HPDE6-E6E7 (cell line): ENCODE measurements around the gene ADAMTS17.

ENCODE experiments used
- DNase-seq: peaks from one replicate; pipeline ENCODE4 v3.0.0; 2011; ENCODE audit warnings: missing footprints; ENCODE audit errors: extremely low spot score

The ADAMTS17 gene

DNA sequence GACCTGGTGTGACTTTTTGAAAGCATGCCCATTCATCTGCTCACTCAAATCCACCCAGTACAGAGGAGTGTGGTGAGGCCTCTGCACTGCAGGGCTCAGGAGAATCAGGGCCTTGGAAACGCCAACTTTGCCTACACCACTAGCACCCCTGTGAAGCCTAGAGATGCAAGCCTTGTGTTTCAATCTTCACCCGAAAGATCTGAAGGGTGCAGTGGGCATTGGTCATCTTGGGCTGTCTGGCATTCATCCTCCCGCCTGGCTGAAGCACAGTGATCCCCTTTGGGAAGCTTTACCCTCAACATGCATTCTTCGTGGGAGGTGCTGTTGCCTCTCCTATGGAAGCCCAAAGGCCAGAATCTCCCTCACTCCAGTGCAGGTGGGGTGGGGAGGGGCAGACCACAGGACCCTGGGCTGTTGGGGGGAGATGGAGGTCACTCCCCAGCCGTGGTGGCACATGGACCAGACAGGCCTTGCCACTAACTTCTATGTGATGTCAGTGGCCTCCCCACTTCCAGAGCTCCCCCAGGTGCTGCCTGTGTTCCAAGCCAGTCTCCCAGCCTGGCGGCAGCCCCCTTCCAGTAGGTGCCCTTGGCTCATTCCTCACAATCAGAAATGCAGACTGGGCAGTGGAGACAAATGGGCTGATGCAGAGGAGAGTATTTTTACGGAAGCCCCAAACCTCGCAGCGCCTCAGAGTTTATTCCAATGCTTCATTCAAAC is 92.5 kb downstream of the ADAMTS17 start:
- no peak for DNase-seq

DNA sequence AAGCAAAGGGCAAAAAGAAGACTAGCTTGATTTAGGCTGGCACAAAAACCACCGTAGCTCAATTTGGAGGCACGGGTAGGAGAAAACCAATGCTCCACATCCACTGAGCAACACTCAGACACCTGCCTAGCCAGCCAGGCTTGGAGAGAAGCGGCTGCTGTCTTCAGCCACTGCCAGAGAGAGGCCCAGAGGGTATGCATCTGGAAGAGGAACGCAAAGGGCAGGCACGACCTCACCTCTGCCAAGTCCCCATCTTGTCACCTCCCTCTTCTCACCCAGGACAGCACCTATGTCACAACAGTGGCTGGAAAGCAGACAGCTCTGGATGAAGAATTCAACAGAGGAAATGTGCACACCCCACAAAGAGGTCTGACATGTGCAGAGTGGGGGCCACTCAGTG is 93.5 kb downstream of the ADAMTS17 start:
- DNase-seq, result no peak

DNA sequence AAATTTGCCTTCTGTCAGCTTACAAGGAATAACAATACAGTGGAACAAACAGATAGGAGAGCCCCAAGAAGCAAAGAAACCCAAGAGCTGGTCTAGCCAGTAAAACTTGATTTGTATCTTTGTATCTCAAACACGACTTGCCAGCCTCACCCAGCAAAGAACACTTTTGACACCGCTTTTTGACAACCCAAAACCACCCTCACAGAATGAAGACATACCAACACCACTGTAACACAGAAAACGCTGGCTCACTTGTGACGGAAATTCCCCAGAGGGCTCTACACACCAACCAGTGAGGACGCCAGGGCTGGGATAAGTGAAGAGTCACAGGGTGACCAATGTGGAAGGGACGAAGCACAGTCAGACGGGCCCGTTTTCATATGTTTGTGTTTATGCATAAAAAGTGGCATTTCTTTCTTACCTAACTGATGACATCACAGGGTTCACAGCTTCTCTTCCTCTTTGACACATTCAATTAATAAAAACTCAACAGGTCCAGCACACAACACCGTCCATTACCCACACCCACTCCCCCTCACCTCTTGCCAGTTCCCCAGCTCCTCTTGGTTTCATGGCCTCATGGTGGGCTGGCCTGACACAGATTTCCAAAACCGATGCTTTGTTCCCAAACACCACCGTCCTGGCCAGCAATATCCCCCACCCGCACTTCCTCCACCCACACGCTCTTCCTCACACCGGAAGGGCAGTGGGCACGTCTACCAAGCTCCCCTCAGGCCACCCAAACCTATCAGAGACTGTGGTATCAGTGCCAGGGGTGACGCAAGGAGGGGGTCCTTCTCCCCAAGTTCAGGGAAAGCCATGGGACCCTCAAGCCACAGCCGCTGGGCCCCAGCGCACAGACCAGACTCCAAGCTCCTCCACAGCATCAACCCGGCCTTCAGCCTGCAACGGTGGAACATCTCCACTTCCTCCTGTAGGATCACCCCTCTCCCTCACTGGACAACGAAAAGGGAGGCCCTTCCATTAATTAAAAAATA is 94.2 kb downstream of the ADAMTS17 start:
- no peak for DNase-seq

DNA sequence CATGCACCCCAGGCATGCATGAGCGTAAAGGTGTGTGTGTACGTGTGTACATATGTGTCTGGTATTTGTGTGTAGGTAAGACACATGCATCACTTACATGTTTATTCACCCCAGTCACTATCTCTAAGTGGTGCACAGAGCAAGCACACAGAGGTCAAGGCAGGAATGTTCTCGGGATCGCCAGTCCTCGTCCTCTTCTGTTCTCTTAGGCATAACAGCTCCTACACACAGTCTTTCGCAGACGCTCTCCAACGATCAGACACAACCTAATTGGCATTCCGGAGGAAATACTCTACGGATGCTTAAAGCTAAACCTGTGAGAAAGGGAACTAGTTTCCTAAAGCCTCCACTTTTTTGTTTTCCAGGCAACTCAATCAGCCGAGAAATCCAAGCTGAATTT is 95.9 kb downstream of the ADAMTS17 start:
- no peak for DNase-seq

DNA sequence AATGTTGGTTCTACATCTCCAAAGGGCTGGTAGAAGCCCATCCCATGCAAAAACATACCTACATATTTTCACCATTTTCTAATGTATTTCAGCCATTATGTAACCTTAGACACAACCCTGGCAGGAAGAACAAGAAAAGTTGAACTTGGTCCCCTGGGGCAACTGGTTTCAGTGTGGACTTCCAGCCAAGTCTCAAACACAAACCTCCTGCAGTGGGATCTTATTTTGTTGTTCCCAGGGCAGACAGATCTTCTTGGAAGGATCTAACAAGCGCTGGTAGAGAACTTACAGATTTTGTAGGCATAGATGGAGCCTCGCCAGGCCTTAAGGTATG is 96.3 kb downstream of the ADAMTS17 start:
- no peak for DNase-seq

DNA sequence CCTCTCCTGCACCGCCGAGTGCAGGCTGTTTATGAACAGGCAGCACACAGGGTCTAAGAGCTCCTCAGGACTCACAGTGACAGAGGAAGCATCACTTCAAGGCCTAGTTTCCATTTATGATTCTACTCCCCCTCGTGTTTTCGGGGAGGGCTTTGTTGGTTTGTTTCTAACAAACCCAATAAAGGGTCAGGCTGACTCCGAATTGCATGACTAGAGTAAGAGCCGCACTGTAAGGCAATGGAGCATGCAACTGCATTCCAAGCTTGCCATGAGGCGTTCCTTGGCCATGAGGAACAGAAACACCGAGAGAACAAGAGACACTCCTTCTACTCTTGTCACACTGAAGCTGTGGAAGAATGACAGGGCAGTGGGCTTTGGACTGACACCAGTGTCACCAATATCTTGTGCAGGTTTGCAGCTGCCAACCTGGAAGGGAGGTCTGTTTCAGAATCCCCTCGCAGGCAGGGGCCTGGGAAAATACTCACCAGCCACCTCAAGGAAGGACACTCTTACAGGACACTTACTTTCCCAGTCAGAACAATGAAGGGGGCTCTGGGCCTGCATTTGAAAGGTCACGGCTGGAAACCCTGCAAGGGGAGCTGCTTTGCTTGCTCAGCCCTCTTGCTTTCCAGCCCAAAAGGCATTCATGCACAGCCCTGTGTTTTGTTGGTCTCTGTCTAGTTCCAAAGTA is 96.8 kb downstream of the ADAMTS17 start:
- DNase-seq, result no peak

DNA sequence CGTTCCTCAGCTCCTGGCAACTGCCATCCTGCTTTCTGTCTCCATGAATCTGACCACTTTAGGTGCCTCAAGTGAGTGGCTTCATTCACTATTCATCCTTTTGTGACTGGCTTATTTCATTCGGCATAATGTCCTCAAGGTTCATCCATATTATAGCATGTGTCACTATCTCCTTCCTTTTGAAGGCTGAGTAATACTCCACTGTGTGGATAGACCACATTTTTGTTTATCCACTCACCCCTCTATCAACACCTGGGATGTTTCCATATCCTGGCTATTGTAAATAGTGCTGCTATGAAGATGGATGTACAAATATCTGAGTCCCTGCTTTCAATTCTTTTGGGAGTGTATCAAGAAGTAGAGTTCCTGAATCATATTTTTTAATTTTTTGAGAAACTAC is 98.8 kb downstream of the ADAMTS17 start:
- DNase-seq, result no peak

DNA sequence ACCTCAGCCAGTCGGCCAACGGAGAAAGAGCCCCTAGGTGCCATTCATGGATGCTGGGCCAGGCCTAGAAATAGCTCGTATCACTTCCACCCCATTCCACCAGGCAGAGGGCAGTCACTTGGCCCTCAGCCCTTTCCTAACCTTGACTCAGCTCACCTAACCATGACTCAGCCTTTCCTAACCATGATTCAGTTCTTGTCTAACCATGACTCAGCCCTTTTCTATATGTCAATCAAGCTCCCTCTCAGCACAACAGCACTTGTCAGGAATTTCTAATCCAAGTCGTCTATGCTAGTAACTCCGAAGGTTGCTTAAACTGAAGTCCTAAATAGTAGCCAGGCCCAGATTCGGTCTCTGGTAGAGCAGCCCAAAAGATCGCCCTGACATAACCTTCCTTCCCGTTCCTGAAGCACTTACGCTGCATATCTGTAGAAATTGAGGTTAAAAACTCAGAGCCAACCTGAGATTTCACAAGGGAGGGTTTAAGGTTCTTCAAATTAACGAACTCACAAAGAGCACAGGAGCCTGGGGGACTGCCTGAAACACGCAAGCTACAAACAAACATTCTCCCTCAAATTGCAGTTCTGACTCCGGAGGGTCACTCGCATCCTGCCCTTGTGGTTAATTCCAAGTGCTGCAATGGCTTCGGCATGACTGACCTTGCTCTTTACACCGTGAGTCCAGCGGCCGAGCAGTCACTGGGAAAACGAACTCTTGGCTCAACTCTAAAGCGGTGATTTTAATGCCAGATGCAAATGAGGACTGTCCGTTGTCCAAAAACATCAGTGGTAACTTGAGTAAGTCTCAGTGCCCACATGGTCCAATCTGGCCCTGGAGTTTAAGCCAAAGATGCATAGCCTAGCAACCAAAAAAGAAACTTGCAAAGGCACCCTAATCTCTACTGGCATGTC is 99.9 kb downstream of the ADAMTS17 start:
- DNase-seq, result peak; percentile 20

DNA sequence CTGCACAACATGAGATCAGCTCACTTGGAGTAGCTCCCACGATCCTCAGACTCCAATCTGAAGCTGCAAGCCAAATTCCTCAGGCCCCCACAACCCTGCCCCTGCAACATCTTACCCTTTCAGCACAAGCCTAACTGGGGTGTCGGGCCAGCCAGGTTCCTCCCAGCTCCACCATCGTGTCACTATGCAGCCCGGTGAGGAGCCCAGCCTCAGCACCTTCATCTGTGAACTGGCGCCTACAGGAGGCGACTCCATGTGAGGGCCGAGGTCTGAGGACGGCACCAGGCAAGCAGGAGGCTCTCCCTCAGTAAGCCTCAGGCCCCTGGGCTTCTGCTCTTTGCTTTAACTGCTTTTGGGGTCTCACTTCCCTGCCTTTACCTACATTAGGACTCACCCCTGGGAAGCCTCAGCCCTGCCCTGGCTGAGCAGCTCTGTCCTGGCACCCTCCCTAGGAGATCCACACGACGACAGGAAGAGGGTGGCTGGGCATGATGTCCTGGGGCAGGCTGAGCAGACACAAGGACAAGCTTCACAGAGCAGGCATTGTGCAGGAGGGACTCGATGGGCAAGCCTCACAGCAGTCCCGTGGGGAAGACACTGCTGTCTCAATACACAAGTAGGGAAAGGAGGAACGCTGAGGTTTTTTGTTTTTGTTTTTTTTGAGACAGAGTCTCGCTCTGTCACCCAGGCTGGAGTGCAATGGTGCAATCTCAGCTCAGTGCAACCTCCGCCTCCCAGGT is 104.6 kb downstream of the ADAMTS17 start:
- DNase-seq, result no peak

DNA sequence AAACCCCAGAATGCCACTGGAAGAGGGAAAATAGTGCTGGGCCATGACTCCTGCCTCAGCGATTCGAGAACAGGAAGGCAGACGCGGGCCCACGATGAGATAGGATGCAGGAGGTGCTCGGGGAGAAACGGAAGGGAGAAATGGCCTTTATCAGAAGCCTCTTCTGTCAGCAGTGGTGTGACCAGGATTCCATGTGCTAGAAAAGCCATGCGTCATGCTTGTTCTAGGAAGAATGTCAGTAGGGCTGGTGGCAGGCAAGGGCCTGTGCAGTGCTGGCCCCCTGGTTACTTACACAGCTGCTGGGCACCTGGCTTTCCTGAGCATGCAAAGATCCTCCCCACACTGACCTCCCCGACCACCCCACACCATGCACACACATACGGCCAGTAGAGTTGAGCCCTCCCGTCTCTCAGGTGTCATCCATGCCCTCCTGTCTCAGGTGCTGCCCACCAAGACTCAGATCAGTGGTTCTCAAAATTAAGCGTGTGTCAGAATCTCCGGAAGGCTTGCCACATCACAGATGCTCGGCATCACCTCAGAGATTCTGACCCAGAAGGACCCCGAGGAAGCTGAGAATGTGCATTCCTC is 106.7 kb downstream of the ADAMTS17 start:
- DNase-seq, result no peak

DNA sequence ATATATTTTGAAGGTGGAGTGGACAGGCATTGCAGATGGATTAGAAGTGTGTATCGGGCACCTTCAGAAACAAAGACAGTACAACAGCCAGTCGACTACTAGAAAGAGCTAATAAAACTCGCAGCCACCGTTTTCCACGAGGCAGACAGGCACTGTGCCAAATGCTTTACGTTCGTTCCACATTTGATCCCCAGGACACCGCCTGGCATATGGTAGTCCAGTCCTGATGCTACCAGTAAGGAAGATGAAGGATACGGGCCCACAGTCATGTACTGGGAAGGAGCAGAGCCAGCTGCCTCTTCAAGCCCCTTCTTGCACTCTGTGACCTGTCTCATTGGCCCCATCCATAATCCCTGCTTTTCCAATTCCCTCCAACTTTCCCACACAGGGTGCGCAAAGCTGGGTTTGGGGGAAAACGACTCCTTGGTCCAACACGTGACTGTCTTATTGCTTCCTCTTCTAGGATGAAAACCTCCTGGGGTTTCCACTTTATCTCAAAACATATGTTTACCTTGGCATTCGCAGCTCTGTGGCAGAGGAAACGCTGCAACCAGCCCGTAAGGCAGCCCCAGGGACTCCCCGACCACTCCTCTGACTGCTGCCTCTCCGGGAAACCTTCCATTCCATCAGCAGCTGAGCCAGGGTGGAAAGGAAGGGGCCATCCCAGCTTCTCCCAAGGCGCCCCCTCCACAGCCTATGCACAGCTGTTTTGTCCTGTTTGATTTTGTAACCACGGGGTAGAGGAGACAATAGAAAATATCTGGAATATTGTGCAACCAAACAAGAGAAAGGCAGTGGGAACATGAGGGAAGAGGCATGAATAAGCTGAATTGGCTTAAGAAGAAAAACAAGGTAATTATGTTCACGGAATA is 107.4 kb downstream of the ADAMTS17 start:
- DNase-seq, result no peak

DNA sequence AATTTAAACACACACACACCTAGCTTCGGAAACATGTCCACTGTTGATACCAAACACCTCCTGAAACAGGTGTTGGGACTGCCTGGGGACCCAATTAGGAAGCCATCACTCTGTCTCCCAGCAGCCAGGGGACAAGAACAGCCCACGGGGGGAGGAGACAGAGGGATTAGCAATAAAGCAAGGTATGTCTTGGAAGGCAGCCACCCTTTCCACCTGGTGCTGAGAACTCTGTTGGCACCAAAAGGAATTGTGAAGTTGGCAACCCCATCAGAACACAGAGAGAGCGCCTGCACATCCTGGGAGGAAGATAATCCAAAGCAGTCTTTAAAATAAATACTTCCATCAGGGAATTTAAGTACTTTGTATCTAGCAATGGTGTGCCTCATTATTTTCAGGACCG is 111.0 kb downstream of the ADAMTS17 start:
- no peak for DNase-seq

DNA sequence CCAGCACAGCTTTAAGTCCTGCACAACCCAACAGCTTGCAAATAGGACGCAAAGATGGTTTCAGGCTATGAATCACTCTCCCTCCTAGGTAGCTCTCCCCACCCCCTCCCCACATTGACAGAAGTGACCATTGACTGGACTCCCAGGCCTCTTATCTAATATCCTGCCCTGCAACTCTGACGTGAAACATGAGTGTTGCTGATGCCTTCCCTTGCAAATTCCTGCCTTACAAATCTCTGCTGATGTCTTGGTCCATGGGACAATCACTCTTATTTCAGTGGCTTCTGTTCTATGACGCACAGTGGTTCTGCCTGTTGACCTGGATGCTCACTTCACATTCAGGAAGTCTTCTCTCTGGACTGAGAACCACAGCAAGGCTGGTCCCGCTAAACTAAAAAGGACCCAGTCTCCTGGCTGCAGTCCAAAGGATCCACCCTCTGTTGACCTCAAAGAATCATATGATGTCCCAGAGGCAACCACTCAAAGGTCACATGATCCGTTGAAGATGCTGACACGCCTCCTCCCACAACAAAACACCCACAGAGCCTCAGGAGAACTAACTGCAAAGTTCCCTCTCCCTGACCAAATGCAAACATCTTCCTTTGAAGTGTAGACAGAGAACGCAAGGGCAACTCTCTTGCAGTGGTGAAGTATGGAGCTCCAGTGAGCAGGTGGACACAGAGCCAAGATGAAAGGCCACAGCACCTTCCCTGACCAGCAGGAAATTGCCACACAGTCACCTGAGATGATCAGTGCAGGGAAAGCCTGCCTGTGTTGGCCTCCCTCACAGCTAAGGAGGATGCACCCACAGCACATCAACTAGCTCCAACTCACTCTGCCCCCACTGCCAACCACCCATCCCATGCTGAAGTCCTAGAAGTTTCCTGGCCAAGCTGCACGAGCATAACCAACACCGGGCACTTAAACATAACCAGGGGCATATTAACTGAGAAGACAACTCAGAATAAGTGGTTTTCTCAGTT is 112.3 kb downstream of the ADAMTS17 start:
- DNase-seq, result no peak

DNA sequence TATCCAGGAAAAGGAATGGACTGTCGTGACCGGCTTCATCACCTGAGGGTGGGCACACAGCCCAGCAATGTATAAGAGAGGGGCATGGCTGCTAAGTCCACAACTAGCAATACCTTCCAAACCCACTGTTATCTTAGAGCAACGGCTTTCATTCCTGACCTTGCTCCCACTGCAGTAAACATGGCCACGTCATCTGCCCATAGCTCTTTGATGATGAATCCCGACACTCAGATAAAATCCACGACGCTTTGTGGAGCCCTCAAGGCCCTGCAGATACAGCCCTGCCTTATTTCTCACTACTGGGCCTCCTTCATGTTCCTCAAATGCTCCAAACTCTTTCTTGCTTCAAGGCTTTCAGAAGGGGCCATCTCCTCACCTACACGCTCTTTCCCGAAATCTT is 114.0 kb downstream of the ADAMTS17 start:
- DNase-seq, result no peak

DNA sequence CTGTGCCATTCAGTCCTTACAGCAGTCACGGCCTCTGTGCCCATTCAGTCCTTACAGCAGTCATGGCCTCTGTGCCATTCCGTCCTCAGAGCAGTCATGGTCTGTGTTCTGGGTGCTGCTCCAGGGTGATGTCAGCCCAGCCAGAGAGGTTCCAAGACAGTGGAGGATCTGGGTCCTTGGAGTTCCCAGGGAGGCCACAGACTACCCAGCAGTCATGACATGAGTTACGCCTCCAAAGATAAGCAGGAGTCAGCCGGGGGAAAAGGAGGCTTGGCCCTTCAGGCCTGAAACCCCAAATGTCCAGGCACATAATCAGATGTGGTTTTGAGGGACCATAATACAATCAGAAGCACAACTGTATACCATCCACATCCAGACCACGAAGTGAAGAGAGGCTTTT is 115.7 kb downstream of the ADAMTS17 start:
- no peak for DNase-seq

DNA sequence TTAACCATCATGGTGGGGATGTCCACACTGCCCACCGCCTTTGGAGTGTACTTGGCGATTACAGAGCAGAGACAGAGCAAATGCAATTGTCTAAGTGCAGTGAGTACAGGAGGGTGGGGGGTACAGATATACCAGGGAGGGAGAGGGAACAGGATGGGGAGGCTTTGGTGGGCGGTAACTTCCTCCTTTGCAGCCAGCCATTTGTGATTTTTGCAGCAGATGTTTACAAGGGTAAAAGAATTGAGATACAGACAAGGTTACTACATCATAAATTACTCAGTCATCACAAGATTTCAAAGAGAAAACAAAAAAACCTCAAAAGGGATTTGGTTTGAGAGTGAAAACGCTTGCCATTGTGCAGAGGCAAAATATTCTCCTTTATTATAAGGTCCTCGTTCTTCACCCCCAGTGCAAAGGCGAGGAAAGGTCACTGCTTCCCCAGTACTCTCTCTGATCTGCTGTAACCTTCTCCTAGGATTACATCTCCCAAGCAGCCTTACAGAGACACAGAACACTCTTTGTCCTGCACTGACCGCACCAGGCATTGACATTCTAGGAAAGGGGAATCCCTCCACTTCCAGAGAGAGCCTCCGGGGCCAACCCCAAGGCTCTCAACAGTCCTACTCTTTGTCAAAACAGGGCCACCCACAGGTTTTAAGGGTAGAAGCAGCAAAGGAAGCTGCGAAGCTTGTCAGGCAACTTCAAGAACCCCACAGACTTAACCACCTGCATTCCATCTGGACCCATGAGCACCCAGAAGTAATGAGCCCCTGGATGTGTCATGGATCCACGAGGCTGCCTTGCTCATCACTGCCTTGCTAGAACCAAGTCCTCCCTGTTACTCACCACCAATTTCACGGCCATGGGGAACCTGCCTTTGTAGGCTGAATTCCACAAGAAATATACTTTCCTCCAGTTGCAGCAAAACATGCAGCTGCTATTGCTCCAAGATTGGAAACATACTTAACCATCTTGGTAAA is 117.3 kb downstream of the ADAMTS17 start:
- DNase-seq, result no peak

DNA sequence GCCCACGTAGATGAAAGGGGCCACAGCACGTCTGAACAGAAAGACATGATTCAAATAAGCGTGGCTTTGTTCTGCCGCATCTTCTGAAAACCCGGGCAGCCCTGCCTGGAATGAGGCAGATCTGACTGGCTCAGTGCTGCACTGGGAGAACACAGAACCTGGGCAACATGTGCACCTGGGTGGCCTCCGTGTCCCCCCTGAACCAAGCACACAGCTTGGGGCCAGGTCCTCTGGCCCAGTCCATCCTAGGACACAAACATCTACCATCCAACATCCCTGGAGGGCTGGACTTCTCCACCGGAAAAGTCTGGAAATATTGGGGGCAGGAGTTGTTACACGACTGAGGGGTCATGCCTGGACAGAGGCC is 119.4 kb downstream of the ADAMTS17 start:
- DNase-seq, result no peak
